GM23248 (cell line): ENCODE results near the gene AP1M1.

Source experiments
- EZH2 ChIP-seq: fragments of 200-600 bp; sonication (generic); IDR thresholded peaks from 2 replicates; pipeline ENCODE4 v1.6.1; 2018; ENCODE audit warnings: antibody characterized with exemption, mild to moderate bottlenecking; ENCODE audit not compliant: insufficient read depth, poor library complexity, severe bottlenecking
- EZH2phosphoT487 ChIP-seq: fragments of 200-600 bp; sonication (generic); IDR thresholded peaks from 2 replicates; pipeline ENCODE4 v1.6.1; 2018; ENCODE audit warnings: antibody characterized with exemption, moderate library complexity, mild to moderate bottlenecking, low read depth; ENCODE audit not compliant: insufficient read depth

DNA sequence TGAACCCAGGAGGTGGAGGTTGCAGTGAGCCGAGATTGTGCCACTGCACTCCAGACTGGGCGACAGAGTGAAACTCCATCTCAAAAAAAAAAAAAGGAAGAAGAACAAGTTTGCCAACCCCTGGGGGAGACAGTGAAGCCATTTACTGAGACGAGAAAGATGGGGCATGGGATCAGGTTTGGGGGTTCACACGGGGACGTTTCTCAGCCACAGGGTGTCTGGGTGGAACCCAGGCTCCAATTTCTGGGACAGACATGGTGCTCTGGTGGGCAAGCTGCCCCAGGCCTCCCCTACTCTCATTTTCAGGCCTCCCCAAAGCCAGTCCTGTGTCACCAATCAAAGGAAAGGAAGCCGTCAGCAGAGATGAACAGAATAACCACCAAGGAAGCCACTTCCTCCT lies 40.8 kb upstream of the AP1M1 start:
- TF ChIP-seq EZH2phosphoT487 (no peak), EZH2 (no peak)
